ENCODE measurements around the gene RHOA. TPM values are rescaled to one million over a fixed set of nuclear protein-coding genes. Genes with fewer than 3 reads are reported as not detected.

The RHOA gene
- total and polyA plus RNA-seq, 2 of the 8 experiments (the other 6 are each of a cell fraction or from before 2014, with no cell fraction given), result 176 to 397 TPM

- TF ChIP-seq CHD7 (IDR thresholded peaks at IDR 0.05; ENCODE audit: insufficient replicate concordance, low read length) (no peak), TAF7 (optimal IDR thresholded peaks at IDR 0.05; ENCODE audit: borderline replicate concordance, low read depth, low read length) (no peak), HDAC2 (IDR thresholded peaks at IDR 0.05; ENCODE audit: borderline replicate concordance in 1 of 2, low read depth in 2 of 2, low read length in 2 of 2) (no peak), SAP30 (IDR thresholded peaks at IDR 0.05; ENCODE audit: insufficient read depth, insufficient replicate concordance, low read length) (no peak)
These were observed 41.0 kb downstream of the RHOA start (continued) for GRCh38 chr3:49370585-49371290.
